Measurements from ENCODE around the gene MCOLN2. TPM values are rescaled to one million over a fixed set of nuclear protein-coding genes. Genes with fewer than 3 reads are reported as not detected.
"Not testable (repeated sequence)": the region's sequence is repeated elsewhere in the genome, so short reads cannot be mapped to it uniquely, and the experiment has no call there.

Gene MCOLN2
- total RNA-seq, 1 experiment from 2014 or later: 11.3 TPM

DNA sequence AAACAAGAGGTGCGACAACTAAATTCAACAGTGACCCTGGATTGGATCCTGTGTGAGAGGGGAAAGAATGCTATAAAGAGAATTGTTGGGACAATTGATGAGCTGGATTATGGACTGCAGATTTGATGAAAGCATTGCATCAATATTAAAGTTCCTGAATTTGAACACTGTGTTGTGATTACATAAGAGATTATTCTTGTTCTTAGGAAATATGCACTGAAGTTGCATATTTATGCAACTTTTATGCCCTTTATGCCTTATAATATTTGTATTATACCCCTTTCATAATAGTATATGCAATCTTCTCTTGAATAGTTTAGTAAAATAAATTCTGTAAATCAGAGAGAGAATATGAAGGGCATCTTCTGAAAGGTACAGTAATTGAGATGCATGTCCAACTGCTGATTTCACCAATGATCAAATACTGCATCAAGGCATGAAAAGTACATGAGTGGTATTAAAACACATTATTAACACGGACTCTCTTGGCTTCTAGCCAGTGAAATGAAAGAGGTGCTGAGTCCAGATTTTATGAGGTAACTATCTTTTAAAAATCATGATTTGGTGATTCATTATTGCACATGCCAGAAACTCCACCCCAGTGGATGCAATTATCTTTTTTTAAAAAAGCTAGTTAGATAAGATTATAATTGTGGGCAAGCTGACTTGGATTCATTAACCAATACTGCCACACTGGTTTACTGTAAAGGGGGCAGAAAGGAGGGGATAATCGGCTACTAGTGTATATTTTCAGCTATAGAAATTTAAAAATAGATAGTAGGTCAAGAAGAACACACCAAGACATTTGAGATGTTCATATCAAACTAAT, 84.0 kb downstream of the MCOLN2 start:
- no TSS peak for BruUV-seq (replicated peaks)
- DNase-seq (ENCODE audit: low read depth, low spot score) (no peak), ATAC-seq (no peak)
- Histone ChIP-seq H3K27me3 (ENCODE audit: insufficient read depth, low read length) (no peaks in the 10 kb centered on the region), H3K9me3 (ENCODE audit: control insufficient read depth in 1 of 2, insufficient read depth in 1 of 2, low read depth in 1 of 2, low read length in 2 of 2) (no peaks in the 10 kb centered on the region), H3K9ac (ENCODE audit: low read length) (no peak overlapping the region), H4K20me1 (ENCODE audit: insufficient read depth) (no peaks in the 10 kb centered on the region), H3K4me2 (ENCODE audit: low read length) (no peak overlapping the region), H3K27ac (ENCODE audit: low read depth, low read length) (no peak overlapping the region), H2AFZ (ENCODE audit: low read depth, low read length, poor library complexity, severe bottlenecking) (no peak overlapping the region), H3K4me1 (ENCODE audit: control insufficient read depth in 1 of 2, insufficient read depth in 2 of 2, low read length in 2 of 2) (no peaks in the 10 kb centered on the region), H3K79me2 (ENCODE audit: insufficient read depth, low read length) (no peaks in the 10 kb centered on the region), H3K4me3 (replicated peaks in 1 of 2; ENCODE audit: low read depth in 1 of 2, low read length in 2 of 2) (no peak overlapping the region), H3K9me2 (ENCODE audit: insufficient read depth) (no peaks in the 10 kb centered on the region), H3K36me3 (ENCODE audit: control insufficient read depth in 1 of 2, insufficient read depth in 2 of 2, low read length in 2 of 2) (no peaks in the 10 kb centered on the region)
- ChIA-PET RAD21 (ENCODE audit: low non-redundant PET in 1 of 2, low total read pairs in 2 of 2, uncharacterized antibody in 2 of 2, unreplicated experiment in 2 of 2) (no interaction called here), CTCF (no interaction called here), POLR2A (no interaction called here)
- TF ChIP-seq ELF1 (IDR thresholded peaks at IDR 0.05; ENCODE audit: borderline replicate concordance, low read depth) (no peak), YY1 (IDR thresholded peaks at IDR 0.05; ENCODE audit: extremely low read depth, insufficient replicate concordance, low read depth, low read length) (no peak), FOSL1 (IDR thresholded peaks at IDR 0.05; ENCODE audit: low read depth) (no peak), POLR2A (IDR thresholded peaks at IDR 0.05; ENCODE audit: borderline replicate concordance, extremely low read depth, insufficient read depth, insufficient read length) (no peak), EGR1 (IDR thresholded peaks at IDR 0.05; ENCODE audit: low read depth) (no peak)
- intact Hi-C loops (cut with micrococcal nuclease): no loop called here

DNA sequence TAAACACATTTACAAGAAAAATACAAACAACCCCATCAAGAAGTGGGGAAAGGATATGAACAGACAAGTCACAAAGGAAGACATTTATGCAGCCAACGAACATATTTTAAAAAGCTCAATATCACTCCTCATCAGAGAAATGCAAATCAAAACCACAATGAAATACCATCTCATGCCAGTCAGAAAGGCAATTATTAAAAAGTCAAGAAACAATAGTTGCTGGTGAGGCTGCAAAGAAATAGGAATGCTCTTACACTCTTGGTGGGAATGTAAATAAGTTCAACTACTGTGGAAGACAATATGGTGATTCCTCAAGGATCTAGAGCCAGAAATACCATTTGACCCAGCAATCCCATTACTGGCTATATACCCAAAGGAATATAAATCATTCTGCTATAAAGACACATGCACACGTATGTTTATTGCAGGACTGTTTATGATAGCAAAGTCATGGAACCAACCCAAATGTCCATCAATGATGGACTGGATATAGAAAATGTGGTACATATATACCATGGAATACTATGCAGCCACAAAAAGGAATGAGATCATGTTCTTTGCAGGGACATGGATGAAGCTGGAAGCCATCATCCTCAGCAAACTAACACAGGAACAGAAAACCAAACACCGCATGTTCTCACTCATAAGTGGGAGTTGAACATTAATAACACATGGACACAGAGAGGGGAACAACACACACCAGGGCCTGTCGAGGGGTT, 88.0 kb downstream of the MCOLN2 start:
- H3K9ac ChIP-seq (ENCODE audit: low read length); H3K27me3 ChIP-seq (ENCODE audit: insufficient read depth, low read length); H3K79me2 ChIP-seq (ENCODE audit: insufficient read depth, low read length); H2AFZ ChIP-seq (ENCODE audit: low read depth, low read length, poor library complexity, severe bottlenecking); BruUV-seq (replicated peaks); H3K4me3 ChIP-seq (replicated peaks in 1 of 2; ENCODE audit: low read depth in 1 of 2, low read length in 2 of 2); POLR2A ChIA-PET; CTCF ChIA-PET; intact Hi-C loops (cut with micrococcal nuclease); H3K4me2 ChIP-seq (ENCODE audit: low read length); H3K9me3 ChIP-seq (ENCODE audit: control insufficient read depth in 1 of 2, insufficient read depth in 1 of 2, low read depth in 1 of 2, low read length in 2 of 2); ATAC-seq; H3K27ac ChIP-seq (ENCODE audit: low read depth, low read length); H3K4me1 ChIP-seq (ENCODE audit: control insufficient read depth in 1 of 2, insufficient read depth in 2 of 2, low read length in 2 of 2); H3K9me2 ChIP-seq (ENCODE audit: insufficient read depth); H4K20me1 ChIP-seq (ENCODE audit: insufficient read depth); DNase-seq (ENCODE audit: low read depth, low spot score); RAD21 ChIA-PET (ENCODE audit: low non-redundant PET in 1 of 2, low total read pairs in 2 of 2, uncharacterized antibody in 2 of 2, unreplicated experiment in 2 of 2); H3K36me3 ChIP-seq (ENCODE audit: control insufficient read depth in 1 of 2, insufficient read depth in 2 of 2, low read length in 2 of 2): not testable (repeated sequence)
